GM23248 (cell line): Measurements from ENCODE around the gene RETREG1.

Experiments used
- EZH2 ChIP-seq: fragments of 200-600 bp; sonication (generic); IDR thresholded peaks from 2 replicates; pipeline ENCODE4 v1.6.1; 2018; ENCODE audit warnings: antibody characterized with exemption, mild to moderate bottlenecking; ENCODE audit not compliant: insufficient read depth, poor library complexity, severe bottlenecking
- EZH2phosphoT487 ChIP-seq: fragments of 200-600 bp; sonication (generic); IDR thresholded peaks from 2 replicates; pipeline ENCODE4 v1.6.1; 2018; ENCODE audit warnings: antibody characterized with exemption, moderate library complexity, mild to moderate bottlenecking, low read depth; ENCODE audit not compliant: insufficient read depth

GRCh38 chr5:16600397-16600796 lies 16.4 kb downstream of the RETREG1 start:
- no peak for TF ChIP-seq EZH2phosphoT487
- TF ChIP-seq EZH2: no peak
